HUES6 (cell line): ENCODE measurements around the gene MACROD1.

Source experiments
- H3K27ac ChIP-seq: 2 replicates; pipeline ENCODE4 v1.7.0; 2013; ENCODE audit warnings: low read depth, mild to moderate bottlenecking, low read length, inconsistent platforms
- H3K27me3 ChIP-seq: 2 replicates; pipeline ENCODE4 v1.6.1; 2013; ENCODE audit warnings: low read length; ENCODE audit not compliant: control insufficient read depth, insufficient read depth
- H3K36me3 ChIP-seq: 2 replicates; pipeline ENCODE4 v1.6.1; 2013; ENCODE audit warnings: low read length; ENCODE audit not compliant: control insufficient read depth, insufficient read depth
- H3K4me1 ChIP-seq: 2 replicates; pipeline ENCODE4 v1.6.1; 2013; ENCODE audit warnings: low read length; ENCODE audit not compliant: control insufficient read depth, insufficient read depth
- H3K4me3 ChIP-seq: 2 replicates; pipeline ENCODE4 v1.5.1; 2013; ENCODE audit warnings: low read depth, low read length
- H3K9ac ChIP-seq: one replicate; pipeline ENCODE4 v1.6.1; 2013; ENCODE audit warnings: mild to moderate bottlenecking, low read length
- H3K9me3 ChIP-seq: 2 replicates; pipeline ENCODE4 v1.6.1; 2013; ENCODE audit warnings: low read depth, low read length; ENCODE audit not compliant: control insufficient read depth, insufficient read depth

Gene MACROD1

GRCh38 chr11:64094463-64095260 is 71.3 kb downstream of the MACROD1 start:
- Histone ChIP-seq H3K36me3 (no peaks in the 10 kb centered on the region), H3K9me3 (no peaks in the 10 kb centered on the region), H3K27ac (no peak overlapping the region), H3K4me3 (no peak overlapping the region), H3K9ac (no peak overlapping the region), H3K27me3 (peaks cover 18% of the 10 kb centered on the region), H3K4me1 (peaks cover 47% of the 10 kb centered on the region)

GRCh38 chr11:64093233-64094039 is 72.5 kb downstream of the MACROD1 start:
- Histone ChIP-seq H3K4me1 (peaks cover 50% of the 10 kb centered on the region), H3K9ac (no peak overlapping the region), H3K27me3 (peaks cover 5% of the 10 kb centered on the region; the same call in 1 of the 2 replicates), H3K4me3 (no peak overlapping the region), H3K36me3 (no peaks in the 10 kb centered on the region), H3K9me3 (no peaks in the 10 kb centered on the region), H3K27ac (no peak overlapping the region)

- no peaks in the 10 kb centered on the region; the same call in 1 of the 2 replicates for H3K27me3 ChIP-seq
- peaks cover 50% of the 10 kb centered on the region for H3K4me1 ChIP-seq
- no peaks in the 10 kb centered on the region for H3K36me3 ChIP-seq
- no peak overlapping the region for H3K4me3 ChIP-seq
- H3K9me3 ChIP-seq, result no peaks in the 10 kb centered on the region
- no peak overlapping the region for H3K9ac ChIP-seq
- H3K27ac ChIP-seq, result no peak overlapping the region
Observed at GRCh38 chr11:64092761-64093136, 73.2 kb downstream of the MACROD1 start.

- no peak overlapping the region for H3K9ac ChIP-seq
- no peak overlapping the region for H3K4me3 ChIP-seq
- H3K4me1 ChIP-seq, result peaks cover 50% of the 10 kb centered on the region
- H3K27me3 ChIP-seq, result no peaks in the 10 kb centered on the region; the same call in 1 of the 2 replicates
- no peaks in the 10 kb centered on the region for H3K9me3 ChIP-seq
- H3K36me3 ChIP-seq, result no peaks in the 10 kb centered on the region
- H3K27ac ChIP-seq, result no peak overlapping the region
Observed at GRCh38 chr11:64092111-64092760, 73.7 kb downstream of the MACROD1 start.

GRCh38 chr11:64090806-64091516 is 75.0 kb downstream of the MACROD1 start:
- H3K9ac ChIP-seq, result no peak overlapping the region
- H3K27me3 ChIP-seq, result no peaks in the 10 kb centered on the region; the same call in 1 of the 2 replicates
- no peak overlapping the region for H3K4me3 ChIP-seq
- peaks cover 55% of the 10 kb centered on the region for H3K4me1 ChIP-seq
- no peak overlapping the region for H3K27ac ChIP-seq
- H3K9me3 ChIP-seq, result no peaks in the 10 kb centered on the region
- no peaks in the 10 kb centered on the region for H3K36me3 ChIP-seq

GRCh38 chr11:64089915-64090805 is 75.8 kb downstream of the MACROD1 start:
- no peak overlapping the region for H3K4me3 ChIP-seq

GRCh38 chr11:64089493-64089892 is 76.4 kb downstream of the MACROD1 start:
- Histone ChIP-seq H3K9me3 (no peaks in the 10 kb centered on the region), H3K4me3 (no peak overlapping the region), H3K27ac (no peak overlapping the region), H3K4me1 (peaks cover 40% of the 10 kb centered on the region), H3K9ac (no peak overlapping the region), H3K36me3 (no peaks in the 10 kb centered on the region), H3K27me3 (no peaks in the 10 kb centered on the region; the same call in 1 of the 2 replicates)

More at GRCh38 chr11:64089915-64090805, 75.8 kb downstream of the MACROD1 start:
- Histone ChIP-seq H3K4me1 (peaks cover 47% of the 10 kb centered on the region), H3K36me3 (no peaks in the 10 kb centered on the region), H3K27ac (no peak overlapping the region), H3K27me3 (no peaks in the 10 kb centered on the region; the same call in 1 of the 2 replicates), H3K9me3 (no peaks in the 10 kb centered on the region), H3K9ac (no peak overlapping the region)

- Histone ChIP-seq H3K9me3 (no peaks in the 10 kb centered on the region), H3K9ac (no peak overlapping the region), H3K4me1 (peaks cover 39% of the 10 kb centered on the region), H3K36me3 (no peaks in the 10 kb centered on the region), H3K27me3 (no peaks in the 10 kb centered on the region; the same call in 1 of the 2 replicates), H3K4me3 (no peak overlapping the region), H3K27ac (no peak overlapping the region)
Observed at GRCh38 chr11:64089027-64089360, 76.9 kb downstream of the MACROD1 start.

- Histone ChIP-seq H3K27ac (no peak overlapping the region), H3K4me1 (peaks cover 36% of the 10 kb centered on the region), H3K4me3 (no peak overlapping the region), H3K27me3 (no peaks in the 10 kb centered on the region; the same call in 1 of the 2 replicates), H3K36me3 (no peaks in the 10 kb centered on the region), H3K9ac (no peak overlapping the region), H3K9me3 (no peaks in the 10 kb centered on the region)
Observed at GRCh38 chr11:64088162-64089026, 77.5 kb downstream of the MACROD1 start.
